ENCODE results near the gene ST3GAL4.
"Not testable (repeated sequence)": the region's sequence is repeated elsewhere in the genome, so short reads cannot be mapped to it uniquely, and the experiment has no call there.

ST3GAL4 gene

GRCh38 chr11:126375726-126376125 is 20.2 kb downstream of the ST3GAL4 start:
- Histone ChIP-seq H3K27me3 (replicated peaks; ENCODE audit: control insufficient read depth, insufficient read depth, low read length) (no peaks in the 10 kb centered on the region), H3K4me3 (replicated peaks; ENCODE audit: low read depth, low read length) (no peak overlapping the region), H3K36me3 (ENCODE audit: control insufficient read depth, insufficient read depth, low read length) (no peaks in the 10 kb centered on the region)
- DNase-seq (ENCODE audit: extremely low read depth, insufficient read length), result no peak
- TF ChIP-seq CTCF (IDR thresholded peaks at IDR 0.05; ENCODE audit: insufficient read depth, low read length, poor library complexity, severe bottlenecking), result no peak

GRCh38 chr11:126378763-126379162 is 23.3 kb downstream of the ST3GAL4 start:
- Histone ChIP-seq H3K27me3 (replicated peaks; ENCODE audit: control insufficient read depth, insufficient read depth, low read length) (no peaks in the 10 kb centered on the region), H3K4me3 (replicated peaks; ENCODE audit: low read depth, low read length) (no peak overlapping the region), H3K36me3 (ENCODE audit: control insufficient read depth, insufficient read depth, low read length) (no peaks in the 10 kb centered on the region)
- TF ChIP-seq CTCF (IDR thresholded peaks at IDR 0.05; ENCODE audit: insufficient read depth, low read length, poor library complexity, severe bottlenecking), result no peak
- DNase-seq (ENCODE audit: extremely low read depth, insufficient read length), result no peak

- no peaks in the 10 kb centered on the region for H3K36me3 ChIP-seq (ENCODE audit: control insufficient read depth, insufficient read depth, low read length)
- no peak overlapping the region for H3K4me3 ChIP-seq (replicated peaks; ENCODE audit: low read depth, low read length)
- H3K27me3 ChIP-seq (replicated peaks; ENCODE audit: control insufficient read depth, insufficient read depth, low read length), result no peaks in the 10 kb centered on the region
- no peak for TF ChIP-seq CTCF (IDR thresholded peaks at IDR 0.05; ENCODE audit: insufficient read depth, low read length, poor library complexity, severe bottlenecking)
- no peak for DNase-seq (ENCODE audit: extremely low read depth, insufficient read length)
Measured at GRCh38 chr11:126380909-126381308, 25.4 kb downstream of the ST3GAL4 start.

- not testable (repeated sequence) for H3K27me3 ChIP-seq (replicated peaks; ENCODE audit: control insufficient read depth, insufficient read depth, low read length); H3K4me3 ChIP-seq (replicated peaks; ENCODE audit: low read depth, low read length); DNase-seq (ENCODE audit: extremely low read depth, insufficient read length); H3K36me3 ChIP-seq (ENCODE audit: control insufficient read depth, insufficient read depth, low read length)
Measured at GRCh38 chr11:126381960-126382359, 26.5 kb downstream of the ST3GAL4 start.

- H3K27me3 ChIP-seq (replicated peaks; ENCODE audit: control insufficient read depth, insufficient read depth, low read length); DNase-seq (ENCODE audit: extremely low read depth, insufficient read length); H3K4me3 ChIP-seq (replicated peaks; ENCODE audit: low read depth, low read length); H3K36me3 ChIP-seq (ENCODE audit: control insufficient read depth, insufficient read depth, low read length): not testable (repeated sequence)
Measured at GRCh38 chr11:126382641-126383040, 27.2 kb downstream of the ST3GAL4 start.

- Histone ChIP-seq H3K27me3 (replicated peaks; ENCODE audit: control insufficient read depth, insufficient read depth, low read length) (no peaks in the 10 kb centered on the region), H3K4me3 (replicated peaks; ENCODE audit: low read depth, low read length) (no peak overlapping the region), H3K36me3 (ENCODE audit: control insufficient read depth, insufficient read depth, low read length) (no peaks in the 10 kb centered on the region)
- no peak for TF ChIP-seq CTCF (IDR thresholded peaks at IDR 0.05; ENCODE audit: insufficient read depth, low read length, poor library complexity, severe bottlenecking)
- no peak for DNase-seq (ENCODE audit: extremely low read depth, insufficient read length)
Measured at GRCh38 chr11:126383339-126384335, 28.2 kb downstream of the ST3GAL4 start.

Measured in GM06990 (cell line).